K562 (cell line): Measurements from ENCODE around the gene SUCO.

Source experiments
- COPS2 ChIP-seq: fragments of 450-650 bp; conservative IDR thresholded peaks from 2 replicates; pipeline ENCODE4 v1.6.1; 2016; ENCODE audit warnings: mild to moderate bottlenecking, moderate library complexity
- CTCF ChIP-seq, 3 experiments: IDR thresholded peaks in 2 of 3; conservative IDR thresholded peaks in 1 of 3; 2 replicates each; pipeline ENCODE4 v1.5.1; 2011 to 2012; ENCODE audit warnings: low read length in 3 of 3, mild to moderate bottlenecking in 3 of 3, control low read depth in 2 of 3, improper control_type of control experiment in 1 of 3, inconsistent platforms in 1 of 3, low read depth in 1 of 3, mixed read lengths in 1 of 3, moderate library complexity in 1 of 3; ENCODE audit not compliant: insufficient read depth in 2 of 3
- EZH2 ChIP-seq: IDR thresholded peaks from 2 replicates; pipeline ENCODE4 v1.6.1; 2012; ENCODE audit warnings: low read depth, mild to moderate bottlenecking, inconsistent platforms, low read length, borderline replicate concordance
- GATAD2A ChIP-seq: fragments of 450-650 bp; IDR thresholded peaks from 2 replicates; pipeline ENCODE4 v1.6.1; 2017
- KDM5B ChIP-seq: fragments of 200-600 bp; sonication (generic); IDR thresholded peaks from 2 replicates; pipeline ENCODE4 v1.6.1; 2012; ENCODE audit warnings: low read depth, mild to moderate bottlenecking, moderate library complexity, low read length, control low read depth, inconsistent platforms; ENCODE audit not compliant: insufficient replicate concordance
- KLF16 ChIP-seq: IDR thresholded peaks from 2 replicates; pipeline ENCODE4 v1.6.1; 2016; ENCODE audit warnings: antibody characterized with exemption
- LARP7 ChIP-seq: fragments of 450-650 bp; IDR thresholded peaks from 2 replicates; pipeline ENCODE4 v1.6.1; 2016
- MAFK ChIP-seq: IDR thresholded peaks from 2 replicates; pipeline ENCODE4 v1.6.1; 2011; ENCODE audit warnings: low read length, improper control_type of control experiment
- MAX ChIP-seq: sonication (generic); formaldehyde crosslinking; IDR thresholded peaks from 2 replicates; pipeline ENCODE4 v1.9.0; 2022; ENCODE audit warnings: mild to moderate bottlenecking, missing genetic modification reagents
- ZNF324 ChIP-seq: fragments of 250-450 bp; sonication (Bioruptor Pico); IDR thresholded peaks from 2 replicates; pipeline ENCODE4 v1.4.0; 2020; ENCODE audit warnings: mild to moderate bottlenecking
- ZNF384 ChIP-seq: IDR thresholded peaks from 2 replicates; pipeline ENCODE4 v1.6.1; 2012; ENCODE audit warnings: low read depth, low read length, improper control_type of control experiment
- ZNF780A ChIP-seq: fragments of 250-450 bp; sonication (Bioruptor Pico); IDR thresholded peaks from 2 replicates; pipeline ENCODE4 v1.5.0; 2021; ENCODE audit warnings: mild to moderate bottlenecking
- TF ChIP-seq, protein P1 (sequence below): sonication (generic); formaldehyde crosslinking; IDR thresholded peaks from 2 replicates; pipeline ENCODE4 v1.5.0; 2020; ENCODE audit warnings: missing genetic modification reagents
- TF ChIP-seq, protein P2 (sequence below): fragments of 450-650 bp; IDR thresholded peaks from 2 replicates; pipeline ENCODE4 v1.7.1; 2018; ENCODE audit warnings: mild to moderate bottlenecking, low read depth; ENCODE audit not compliant: partially characterized antibody

DNA sequence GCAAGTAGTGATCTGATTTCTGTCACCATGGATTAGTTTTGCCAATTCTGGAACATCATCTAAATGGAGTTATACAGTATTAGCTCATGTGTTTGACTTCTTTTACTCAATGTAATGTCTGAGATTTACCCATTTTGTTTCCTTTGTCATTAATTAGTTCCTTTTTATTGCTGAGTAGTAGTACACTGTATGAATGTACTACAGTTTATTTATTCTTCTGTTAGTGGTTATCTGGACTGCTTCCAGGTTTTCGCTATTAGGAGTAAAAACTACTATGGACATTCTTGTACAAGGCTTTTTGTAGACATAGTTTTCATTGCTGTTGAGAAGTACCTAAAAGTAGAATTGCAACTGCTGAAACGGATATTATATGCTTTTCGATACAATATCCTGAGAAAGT, 14.1 kb downstream of the SUCO start:
- no peak for TF ChIP-seq CTCF (IDR thresholded peaks at IDR 0.05 in 2 of 3, conservative IDR thresholded peaks at IDR 0.05 in 1 of 3; ENCODE audit: insufficient read depth in 2 of 3, low read depth in 1 of 3, low read length in 3 of 3)
- no peak for TF ChIP-seq GATAD2A
- no peak for TF ChIP-seq ZNF780A (CRISPR knock-in tag)
- no peak for TF ChIP-seq KDM5B
- TF ChIP-seq MAFK: no peak
- TF ChIP-seq EZH2: no peak
- TF ChIP-seq COPS2: no peak
- TF ChIP-seq LARP7: no peak
- TF ChIP-seq, protein P1, sequence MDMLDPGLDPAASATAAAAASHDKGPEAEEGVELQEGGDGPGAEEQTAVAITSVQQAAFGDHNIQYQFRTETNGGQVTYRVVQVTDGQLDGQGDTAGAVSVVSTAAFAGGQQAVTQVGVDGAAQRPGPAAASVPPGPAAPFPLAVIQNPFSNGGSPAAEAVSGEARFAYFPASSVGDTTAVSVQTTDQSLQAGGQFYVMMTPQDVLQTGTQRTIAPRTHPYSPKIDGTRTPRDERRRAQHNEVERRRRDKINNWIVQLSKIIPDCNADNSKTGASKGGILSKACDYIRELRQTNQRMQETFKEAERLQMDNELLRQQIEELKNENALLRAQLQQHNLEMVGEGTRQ (CRISPR knock-in tag): no peak
- TF ChIP-seq, protein P2, sequence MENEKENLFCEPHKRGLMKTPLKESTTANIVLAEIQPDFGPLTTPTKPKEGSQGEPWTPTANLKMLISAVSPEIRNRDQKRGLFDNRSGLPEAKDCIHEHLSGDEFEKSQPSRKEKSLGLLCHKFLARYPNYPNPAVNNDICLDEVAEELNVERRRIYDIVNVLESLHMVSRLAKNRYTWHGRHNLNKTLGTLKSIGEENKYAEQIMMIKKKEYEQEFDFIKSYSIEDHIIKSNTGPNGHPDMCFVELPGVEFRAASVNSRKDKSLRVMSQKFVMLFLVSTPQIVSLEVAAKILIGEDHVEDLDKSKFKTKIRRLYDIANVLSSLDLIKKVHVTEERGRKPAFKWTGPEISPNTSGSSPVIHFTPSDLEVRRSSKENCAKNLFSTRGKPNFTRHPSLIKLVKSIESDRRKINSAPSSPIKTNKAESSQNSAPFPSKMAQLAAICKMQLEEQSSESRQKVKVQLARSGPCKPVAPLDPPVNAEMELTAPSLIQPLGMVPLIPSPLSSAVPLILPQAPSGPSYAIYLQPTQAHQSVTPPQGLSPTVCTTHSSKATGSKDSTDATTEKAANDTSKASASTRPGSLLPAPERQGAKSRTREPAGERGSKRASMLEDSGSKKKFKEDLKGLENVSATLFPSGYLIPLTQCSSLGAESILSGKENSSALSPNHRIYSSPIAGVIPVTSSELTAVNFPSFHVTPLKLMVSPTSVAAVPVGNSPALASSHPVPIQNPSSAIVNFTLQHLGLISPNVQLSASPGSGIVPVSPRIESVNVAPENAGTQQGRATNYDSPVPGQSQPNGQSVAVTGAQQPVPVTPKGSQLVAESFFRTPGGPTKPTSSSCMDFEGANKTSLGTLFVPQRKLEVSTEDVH: no peak
- no peak for TF ChIP-seq ZNF384
- TF ChIP-seq KLF16: no peak
- TF ChIP-seq ZNF324 (CRISPR knock-in tag): no peak
- TF ChIP-seq MAX (CRISPR knock-in tag): no peak
